ENCODE measurements around the gene PKDCC.

DNA sequence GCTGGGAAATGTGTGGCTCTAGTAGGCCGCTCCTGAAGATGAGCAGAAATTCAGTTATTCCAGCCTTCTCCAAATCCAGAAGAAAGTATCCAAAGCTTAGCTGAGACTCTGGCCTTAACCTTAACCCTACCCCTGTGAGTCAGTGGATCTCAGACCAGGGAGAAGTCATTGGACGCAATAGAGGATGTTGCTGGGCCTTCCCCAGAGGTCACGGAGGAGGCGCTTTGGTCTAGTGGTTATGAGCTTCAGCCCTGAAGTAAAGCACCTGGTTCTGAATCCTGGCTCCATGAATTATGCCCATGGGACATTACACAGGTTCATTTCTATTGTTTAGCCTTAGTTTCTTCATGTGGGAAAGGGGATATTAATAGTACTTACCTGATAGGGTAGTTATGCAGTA, 24.0 kb downstream of the PKDCC start:
- TF ChIP-seq POLR2A (IDR thresholded peaks at IDR 0.05), result no peak
- TF ChIP-seq, protein P1, sequence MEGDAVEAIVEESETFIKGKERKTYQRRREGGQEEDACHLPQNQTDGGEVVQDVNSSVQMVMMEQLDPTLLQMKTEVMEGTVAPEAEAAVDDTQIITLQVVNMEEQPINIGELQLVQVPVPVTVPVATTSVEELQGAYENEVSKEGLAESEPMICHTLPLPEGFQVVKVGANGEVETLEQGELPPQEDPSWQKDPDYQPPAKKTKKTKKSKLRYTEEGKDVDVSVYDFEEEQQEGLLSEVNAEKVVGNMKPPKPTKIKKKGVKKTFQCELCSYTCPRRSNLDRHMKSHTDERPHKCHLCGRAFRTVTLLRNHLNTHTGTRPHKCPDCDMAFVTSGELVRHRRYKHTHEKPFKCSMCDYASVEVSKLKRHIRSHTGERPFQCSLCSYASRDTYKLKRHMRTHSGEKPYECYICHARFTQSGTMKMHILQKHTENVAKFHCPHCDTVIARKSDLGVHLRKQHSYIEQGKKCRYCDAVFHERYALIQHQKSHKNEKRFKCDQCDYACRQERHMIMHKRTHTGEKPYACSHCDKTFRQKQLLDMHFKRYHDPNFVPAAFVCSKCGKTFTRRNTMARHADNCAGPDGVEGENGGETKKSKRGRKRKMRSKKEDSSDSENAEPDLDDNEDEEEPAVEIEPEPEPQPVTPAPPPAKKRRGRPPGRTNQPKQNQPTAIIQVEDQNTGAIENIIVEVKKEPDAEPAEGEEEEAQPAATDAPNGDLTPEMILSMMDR (IDR thresholded peaks at IDR 0.05), result no peak

All from testis (tissue), 2 donors.